ENCODE results near the gene SLC25A19. TPM values are rescaled to one million over a fixed set of nuclear protein-coding genes. Genes with fewer than 3 reads are reported as not detected.

SLC25A19 gene
- total and polyA plus RNA-seq, 9 of the 15 experiments (the other 6 are each of a cell fraction or from before 2014, with no cell fraction given) = 33.4 to 76.6 (median 55.3) TPM

DNA sequence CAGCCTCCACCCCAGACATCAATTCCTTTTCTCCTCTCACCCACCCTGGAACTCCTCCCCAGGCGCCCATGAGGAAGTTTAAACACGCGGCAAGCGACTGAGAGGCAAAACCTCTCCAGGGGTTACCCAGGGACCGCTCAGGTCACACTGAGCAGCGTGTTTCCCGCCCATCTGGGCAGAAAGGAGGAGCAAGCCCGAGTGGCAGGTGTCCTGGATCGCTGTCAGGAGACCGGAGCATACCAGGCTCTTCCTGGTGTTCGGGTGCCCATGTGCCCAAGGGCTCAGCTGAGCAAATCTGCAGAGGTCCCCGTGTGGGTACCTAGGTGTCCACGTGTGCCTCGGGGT is 491 bp downstream of the SLC25A19 start (continued):
- no peak for TF ChIP-seq YY1 (IDR thresholded peaks at IDR 0.05; ENCODE audit: borderline replicate concordance in 1 of 3, control insufficient read depth in 1 of 3, extremely low read depth in 1 of 3, insufficient read depth in 3 of 3, insufficient read length in 1 of 3, insufficient replicate concordance in 2 of 3, low read depth in 1 of 3, low read length in 2 of 3)
- no peak for TF ChIP-seq ZNF384 (IDR thresholded peaks at IDR 0.05; ENCODE audit: low read depth, low read length)
- TF ChIP-seq ZNF23 (CRISPR knock-in tag; IDR thresholded peaks at IDR 0.05) = no peak
- TF ChIP-seq MBD2 (IDR thresholded peaks at IDR 0.05; ENCODE audit: borderline replicate concordance, low read depth) = no peak
- TF ChIP-seq CC2D1A (IDR thresholded peaks at IDR 0.05) = no peak
- no peak; a peak in 1 of 4 replicates for TF ChIP-seq TEAD1 (CRISPR knock-in tag; IDR thresholded peaks at IDR 0.05)
- TF ChIP-seq, protein P1, sequence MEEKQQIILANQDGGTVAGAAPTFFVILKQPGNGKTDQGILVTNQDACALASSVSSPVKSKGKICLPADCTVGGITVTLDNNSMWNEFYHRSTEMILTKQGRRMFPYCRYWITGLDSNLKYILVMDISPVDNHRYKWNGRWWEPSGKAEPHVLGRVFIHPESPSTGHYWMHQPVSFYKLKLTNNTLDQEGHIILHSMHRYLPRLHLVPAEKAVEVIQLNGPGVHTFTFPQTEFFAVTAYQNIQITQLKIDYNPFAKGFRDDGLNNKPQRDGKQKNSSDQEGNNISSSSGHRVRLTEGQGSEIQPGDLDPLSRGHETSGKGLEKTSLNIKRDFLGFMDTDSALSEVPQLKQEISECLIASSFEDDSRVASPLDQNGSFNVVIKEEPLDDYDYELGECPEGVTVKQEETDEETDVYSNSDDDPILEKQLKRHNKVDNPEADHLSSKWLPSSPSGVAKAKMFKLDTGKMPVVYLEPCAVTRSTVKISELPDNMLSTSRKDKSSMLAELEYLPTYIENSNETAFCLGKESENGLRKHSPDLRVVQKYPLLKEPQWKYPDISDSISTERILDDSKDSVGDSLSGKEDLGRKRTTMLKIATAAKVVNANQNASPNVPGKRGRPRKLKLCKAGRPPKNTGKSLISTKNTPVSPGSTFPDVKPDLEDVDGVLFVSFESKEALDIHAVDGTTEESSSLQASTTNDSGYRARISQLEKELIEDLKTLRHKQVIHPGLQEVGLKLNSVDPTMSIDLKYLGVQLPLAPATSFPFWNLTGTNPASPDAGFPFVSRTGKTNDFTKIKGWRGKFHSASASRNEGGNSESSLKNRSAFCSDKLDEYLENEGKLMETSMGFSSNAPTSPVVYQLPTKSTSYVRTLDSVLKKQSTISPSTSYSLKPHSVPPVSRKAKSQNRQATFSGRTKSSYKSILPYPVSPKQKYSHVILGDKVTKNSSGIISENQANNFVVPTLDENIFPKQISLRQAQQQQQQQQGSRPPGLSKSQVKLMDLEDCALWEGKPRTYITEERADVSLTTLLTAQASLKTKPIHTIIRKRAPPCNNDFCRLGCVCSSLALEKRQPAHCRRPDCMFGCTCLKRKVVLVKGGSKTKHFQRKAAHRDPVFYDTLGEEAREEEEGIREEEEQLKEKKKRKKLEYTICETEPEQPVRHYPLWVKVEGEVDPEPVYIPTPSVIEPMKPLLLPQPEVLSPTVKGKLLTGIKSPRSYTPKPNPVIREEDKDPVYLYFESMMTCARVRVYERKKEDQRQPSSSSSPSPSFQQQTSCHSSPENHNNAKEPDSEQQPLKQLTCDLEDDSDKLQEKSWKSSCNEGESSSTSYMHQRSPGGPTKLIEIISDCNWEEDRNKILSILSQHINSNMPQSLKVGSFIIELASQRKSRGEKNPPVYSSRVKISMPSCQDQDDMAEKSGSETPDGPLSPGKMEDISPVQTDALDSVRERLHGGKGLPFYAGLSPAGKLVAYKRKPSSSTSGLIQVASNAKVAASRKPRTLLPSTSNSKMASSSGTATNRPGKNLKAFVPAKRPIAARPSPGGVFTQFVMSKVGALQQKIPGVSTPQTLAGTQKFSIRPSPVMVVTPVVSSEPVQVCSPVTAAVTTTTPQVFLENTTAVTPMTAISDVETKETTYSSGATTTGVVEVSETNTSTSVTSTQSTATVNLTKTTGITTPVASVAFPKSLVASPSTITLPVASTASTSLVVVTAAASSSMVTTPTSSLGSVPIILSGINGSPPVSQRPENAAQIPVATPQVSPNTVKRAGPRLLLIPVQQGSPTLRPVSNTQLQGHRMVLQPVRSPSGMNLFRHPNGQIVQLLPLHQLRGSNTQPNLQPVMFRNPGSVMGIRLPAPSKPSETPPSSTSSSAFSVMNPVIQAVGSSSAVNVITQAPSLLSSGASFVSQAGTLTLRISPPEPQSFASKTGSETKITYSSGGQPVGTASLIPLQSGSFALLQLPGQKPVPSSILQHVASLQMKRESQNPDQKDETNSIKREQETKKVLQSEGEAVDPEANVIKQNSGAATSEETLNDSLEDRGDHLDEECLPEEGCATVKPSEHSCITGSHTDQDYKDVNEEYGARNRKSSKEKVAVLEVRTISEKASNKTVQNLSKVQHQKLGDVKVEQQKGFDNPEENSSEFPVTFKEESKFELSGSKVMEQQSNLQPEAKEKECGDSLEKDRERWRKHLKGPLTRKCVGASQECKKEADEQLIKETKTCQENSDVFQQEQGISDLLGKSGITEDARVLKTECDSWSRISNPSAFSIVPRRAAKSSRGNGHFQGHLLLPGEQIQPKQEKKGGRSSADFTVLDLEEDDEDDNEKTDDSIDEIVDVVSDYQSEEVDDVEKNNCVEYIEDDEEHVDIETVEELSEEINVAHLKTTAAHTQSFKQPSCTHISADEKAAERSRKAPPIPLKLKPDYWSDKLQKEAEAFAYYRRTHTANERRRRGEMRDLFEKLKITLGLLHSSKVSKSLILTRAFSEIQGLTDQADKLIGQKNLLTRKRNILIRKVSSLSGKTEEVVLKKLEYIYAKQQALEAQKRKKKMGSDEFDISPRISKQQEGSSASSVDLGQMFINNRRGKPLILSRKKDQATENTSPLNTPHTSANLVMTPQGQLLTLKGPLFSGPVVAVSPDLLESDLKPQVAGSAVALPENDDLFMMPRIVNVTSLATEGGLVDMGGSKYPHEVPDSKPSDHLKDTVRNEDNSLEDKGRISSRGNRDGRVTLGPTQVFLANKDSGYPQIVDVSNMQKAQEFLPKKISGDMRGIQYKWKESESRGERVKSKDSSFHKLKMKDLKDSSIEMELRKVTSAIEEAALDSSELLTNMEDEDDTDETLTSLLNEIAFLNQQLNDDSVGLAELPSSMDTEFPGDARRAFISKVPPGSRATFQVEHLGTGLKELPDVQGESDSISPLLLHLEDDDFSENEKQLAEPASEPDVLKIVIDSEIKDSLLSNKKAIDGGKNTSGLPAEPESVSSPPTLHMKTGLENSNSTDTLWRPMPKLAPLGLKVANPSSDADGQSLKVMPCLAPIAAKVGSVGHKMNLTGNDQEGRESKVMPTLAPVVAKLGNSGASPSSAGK (IDR thresholded peaks at IDR 0.05) = peak; percentile 59
- no peak for TF ChIP-seq BHLHE40 (IDR thresholded peaks at IDR 0.05; ENCODE audit: low read length)
- TF ChIP-seq CTCF (IDR thresholded peaks at IDR 0.05 in 2 of 3, conservative IDR thresholded peaks at IDR 0.05 in 1 of 3; ENCODE audit: insufficient read depth in 2 of 3, low read depth in 1 of 3, low read length in 3 of 3) = no peak
- no peak; the same call in 1 of the 2 replicates for TF ChIP-seq MYC (IDR thresholded peaks at IDR 0.05; ENCODE audit: low read depth, low read length)
- TF ChIP-seq MYC (CRISPR knock-in tag; IDR thresholded peaks at IDR 0.05; ENCODE audit: borderline replicate concordance, low read depth) = no peak
- no peak for TF ChIP-seq NR4A1 (CRISPR knock-in tag; IDR thresholded peaks at IDR 0.05)
- no peak for TF ChIP-seq NR4A1 (tag; IDR thresholded peaks at IDR 0.05)
- 0 out of 4 replicates have a peak, but pooled peaks of 1 of the 2 experiments have one; percentile 46 for TF ChIP-seq SIN3A (IDR thresholded peaks at IDR 0.05; ENCODE audit: borderline replicate concordance in 2 of 2, control insufficient read depth in 1 of 2, low read depth in 2 of 2, low read length in 2 of 2)
